ENCODE measurements around the gene N4BP2. TPM values are rescaled to one million over a fixed set of nuclear protein-coding genes. Genes with fewer than 3 reads are reported as not detected.
"Not testable (repeated sequence)": the region's sequence is repeated elsewhere in the genome, so short reads cannot be mapped to it uniquely, and the experiment has no call there.

N4BP2 gene
- total RNA-seq: 29.8 TPM

DNA sequence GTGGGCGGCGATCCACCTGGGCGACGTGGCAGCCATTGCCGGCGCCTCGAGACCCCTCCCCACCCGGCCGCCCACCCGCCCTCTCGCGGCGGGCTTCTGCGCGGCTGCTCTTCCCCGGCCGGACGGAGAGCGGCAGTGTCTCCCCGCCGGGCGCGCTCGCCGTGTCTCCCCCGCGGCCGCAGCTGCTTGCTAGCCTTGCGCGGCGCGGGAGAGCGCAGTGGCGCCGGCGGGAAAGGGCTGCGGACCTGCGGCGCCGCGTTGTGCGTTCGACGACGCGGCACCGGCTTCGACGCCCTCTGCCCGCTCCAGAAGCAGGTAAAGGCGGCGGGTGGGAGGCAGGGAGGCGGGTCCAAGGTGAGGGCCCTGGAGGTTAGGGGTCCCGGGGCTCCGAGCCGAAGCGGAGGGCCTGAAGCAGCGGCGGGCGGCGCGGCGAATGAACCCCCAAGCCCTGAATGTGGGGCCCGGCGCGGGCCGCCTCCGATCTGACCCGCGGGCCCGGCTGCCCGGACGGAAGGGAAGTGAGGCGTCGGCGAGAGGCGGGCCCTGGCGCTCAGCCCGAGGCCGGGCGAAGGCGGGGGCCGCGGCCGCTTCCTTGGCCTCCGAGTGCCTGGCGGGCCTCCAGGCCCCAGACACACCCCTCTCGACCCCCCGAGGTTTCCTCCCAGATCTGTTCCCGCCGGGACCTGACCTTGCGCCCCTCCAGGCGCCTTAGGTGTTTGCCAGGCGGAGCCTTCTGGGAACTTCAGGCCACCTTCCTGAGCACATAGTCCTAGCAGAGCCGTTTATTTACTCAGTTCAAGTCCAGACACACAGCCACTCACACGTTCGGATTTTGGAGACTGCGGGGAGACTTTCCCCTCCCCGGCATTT, at the start of gene N4BP2:
Gene N4BP2 (plus strand): TSS at position 135 of the 870 bp plus-strand sequence. CDS start 40,491 bp downstream, outside the sequence.
- peak; percentile 77 for DNase-seq

DNA sequence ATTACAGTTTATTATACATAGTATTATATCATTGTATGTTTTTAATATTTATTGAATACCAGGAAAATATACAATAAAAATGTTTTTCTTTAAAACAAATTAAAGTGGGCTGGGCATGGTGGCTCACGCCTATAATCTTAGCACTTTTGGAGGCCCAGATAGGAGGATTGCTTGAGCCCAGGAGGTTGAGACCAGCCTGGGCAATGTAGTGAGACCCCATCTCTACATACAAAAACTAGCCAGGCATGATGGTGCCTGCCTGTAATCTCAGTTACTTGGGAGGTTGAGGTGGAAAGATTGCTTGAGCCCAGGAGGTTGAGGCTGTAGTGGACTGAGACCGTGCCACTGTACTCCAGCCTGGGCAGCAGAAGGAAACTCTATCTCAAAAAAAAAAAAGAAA, 40.6 kb upstream of the N4BP2 start:
- no peak for DNase-seq

DNA sequence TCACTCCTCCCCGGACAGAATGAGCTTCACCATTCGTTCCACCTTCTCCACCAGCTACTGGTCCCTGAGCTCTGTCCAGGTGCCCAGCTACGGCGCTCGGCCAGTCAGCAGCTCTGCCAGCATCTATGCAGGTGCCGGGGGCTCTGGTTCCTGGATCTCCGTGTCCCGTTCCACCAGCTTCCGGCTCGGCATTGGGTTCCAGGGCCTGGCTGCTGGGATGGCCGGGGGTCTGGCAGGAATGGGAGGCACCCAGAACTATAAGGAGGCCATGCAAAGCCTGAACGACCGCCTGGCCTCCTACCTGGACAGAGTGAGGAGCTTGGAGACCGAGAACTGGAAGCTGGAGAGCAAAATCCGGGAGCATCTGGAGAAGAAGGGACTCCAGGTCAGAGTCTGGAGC, 36.4 kb upstream of the N4BP2 start:
- no peak for DNase-seq

DNA sequence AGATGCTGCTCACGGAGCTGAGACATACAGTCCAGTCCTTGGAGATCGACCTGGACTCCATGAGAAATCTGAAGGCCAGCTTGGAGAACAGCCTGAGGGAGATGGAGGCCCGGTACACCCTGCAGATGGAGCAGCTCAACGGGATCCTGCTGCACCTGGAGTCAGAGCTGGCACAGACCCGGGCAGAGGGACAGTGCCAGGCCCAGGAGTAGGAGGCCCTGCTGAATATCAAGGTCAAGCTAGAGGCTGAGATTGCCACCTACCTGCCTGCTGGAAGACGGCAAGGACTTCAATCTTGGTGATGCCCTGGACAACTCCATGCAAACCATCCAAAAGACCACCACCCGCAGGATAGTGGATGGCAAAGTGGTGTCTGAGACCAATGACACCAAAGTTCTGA, 35.5 kb upstream of the N4BP2 start:
- not testable (repeated sequence) for DNase-seq

DNA sequence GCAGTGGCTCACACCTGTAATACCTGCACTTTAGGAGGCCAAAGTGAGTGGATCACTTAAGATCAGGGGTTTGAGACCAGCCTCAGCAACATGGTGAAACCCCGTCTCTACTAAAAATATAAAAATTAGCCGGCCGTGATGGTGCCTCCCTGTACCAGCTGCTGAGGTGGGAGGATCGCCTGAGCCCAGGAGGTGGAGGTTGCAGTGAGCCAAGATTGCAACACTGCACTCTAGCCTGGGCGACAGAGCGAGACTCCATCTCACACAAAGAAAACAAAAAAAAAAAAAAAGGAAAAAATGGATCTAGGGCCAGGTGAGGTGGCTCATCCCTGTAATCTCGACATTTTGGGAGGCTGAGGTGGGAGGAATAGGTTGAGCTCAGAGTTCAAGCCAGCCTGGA, 32.6 kb upstream of the N4BP2 start:
- DNase-seq: not testable (repeated sequence)

DNA sequence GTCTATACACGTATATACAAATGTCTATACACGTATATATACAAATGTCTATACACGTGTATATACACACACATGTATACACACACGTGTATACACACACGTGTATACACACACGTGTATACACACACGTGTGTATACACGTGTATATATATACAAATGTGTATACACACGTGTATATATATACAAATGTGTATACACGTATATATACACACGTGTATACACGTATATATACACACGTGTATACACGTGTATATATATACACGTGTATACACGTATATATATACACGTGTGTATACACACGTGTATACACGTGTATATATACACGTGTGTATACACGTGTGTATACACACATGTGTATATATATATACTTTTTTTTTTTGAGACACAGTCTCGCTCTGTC, 23.9 kb upstream of the N4BP2 start:
- DNase-seq: no peak

DNA sequence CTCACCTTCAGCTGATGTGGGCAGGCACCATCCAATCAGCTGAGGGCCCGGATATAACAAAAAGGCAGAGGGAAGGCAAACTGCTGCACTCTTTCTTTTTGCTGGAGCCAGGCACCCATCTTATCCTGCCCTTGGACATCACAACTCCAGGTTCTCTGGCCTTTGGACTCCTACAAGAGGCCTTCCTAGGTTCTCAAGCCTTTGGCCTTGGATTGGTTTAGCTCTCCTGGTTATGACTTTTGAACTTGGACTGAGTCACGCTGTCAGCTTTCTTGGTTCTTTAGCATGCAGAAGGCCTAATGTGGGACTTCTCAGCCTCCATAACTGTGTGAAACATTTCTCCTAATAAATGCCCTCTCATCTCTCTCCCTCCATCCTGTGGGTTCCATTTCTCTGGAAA, 23.0 kb upstream of the N4BP2 start:
- no peak for DNase-seq

DNA sequence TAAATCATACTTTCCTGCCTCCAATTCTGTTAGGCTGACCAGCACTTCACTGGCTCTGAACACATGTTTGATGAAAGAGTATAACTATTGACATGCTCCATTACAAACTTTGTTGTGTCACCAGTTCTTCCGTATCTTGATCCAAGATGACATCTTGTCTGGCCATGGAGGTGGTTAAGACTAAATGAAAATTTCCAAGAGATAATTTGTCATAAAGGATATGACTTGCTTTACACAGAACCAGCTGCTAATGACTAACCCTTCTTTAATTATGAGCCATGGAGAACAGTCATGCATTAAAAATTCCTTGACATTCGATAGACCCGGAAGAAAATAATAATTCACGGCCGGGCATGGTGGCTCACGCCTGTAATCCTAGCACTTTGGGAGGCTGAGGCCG, 17.7 kb upstream of the N4BP2 start:
- no peak for DNase-seq

DNA sequence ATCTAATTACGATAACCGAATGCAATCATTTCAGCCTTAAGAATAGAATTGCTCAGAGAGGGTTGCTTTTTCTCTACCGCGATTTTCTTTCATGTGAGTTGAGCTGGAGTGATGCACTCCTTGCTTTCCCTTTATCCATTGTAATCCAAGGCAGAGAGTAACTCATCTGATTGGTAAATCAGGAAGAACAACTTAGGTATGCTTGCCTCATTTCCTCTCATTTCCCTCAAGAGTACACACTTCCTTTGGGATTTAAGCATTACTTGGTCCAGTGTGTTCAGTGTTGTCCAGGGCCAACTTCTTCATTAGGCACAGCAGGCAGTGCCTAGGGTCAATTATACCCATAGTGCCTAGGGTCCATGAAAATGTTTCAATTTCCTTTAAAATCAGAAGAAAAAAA, 15.7 kb upstream of the N4BP2 start:
- DNase-seq: no peak

DNA sequence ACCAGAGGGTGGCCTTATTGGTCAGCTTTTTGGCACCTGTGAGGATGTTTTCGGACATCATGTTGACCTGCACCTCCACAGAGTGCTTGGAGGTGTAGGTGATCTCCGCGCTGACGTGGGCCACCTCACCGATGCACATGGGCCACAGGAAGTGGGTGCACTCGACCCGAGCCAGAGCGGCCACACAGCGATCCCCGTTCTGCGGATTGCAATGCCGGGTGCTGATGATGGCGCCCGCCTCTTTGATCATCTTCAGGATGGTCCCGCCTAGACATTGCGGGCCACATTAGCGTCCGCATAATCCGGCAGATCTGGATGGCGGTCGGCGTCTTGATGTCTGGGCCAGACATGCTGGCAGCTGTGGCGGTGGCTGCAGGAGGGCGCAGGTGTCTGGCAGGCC, 12.9 kb upstream of the N4BP2 start:
- DNase-seq: no peak

DNA sequence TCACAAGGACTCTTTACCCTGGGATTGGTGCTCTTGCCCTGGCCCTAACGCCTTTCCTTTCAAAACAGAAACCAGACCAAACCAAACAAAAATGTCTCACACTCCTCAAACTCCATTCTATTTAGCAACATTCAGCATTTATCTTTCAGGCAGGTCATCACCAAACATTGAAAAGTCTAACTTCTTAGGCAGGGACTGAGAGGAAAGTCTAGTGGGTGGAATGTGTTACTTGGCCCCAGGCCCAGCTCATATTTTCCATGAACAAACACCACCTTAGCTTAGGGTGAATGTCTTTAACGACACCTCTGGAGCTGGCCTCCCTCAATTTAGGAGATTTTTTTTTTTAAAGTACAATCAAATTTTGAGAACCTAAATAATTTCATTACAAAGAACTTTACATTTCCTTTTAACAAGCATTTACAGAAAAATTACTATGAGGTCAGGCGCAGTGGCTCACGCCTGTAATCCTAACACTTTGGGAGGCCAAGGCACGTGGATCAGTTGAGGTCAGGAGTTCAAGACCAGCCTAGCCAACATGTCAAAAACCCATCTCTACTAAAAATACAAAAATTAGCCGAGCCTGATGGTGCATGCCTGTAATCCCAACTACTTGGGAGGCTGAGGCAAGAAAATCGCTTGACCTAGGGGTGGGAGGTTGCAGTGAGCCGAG, 10.2 kb upstream of the N4BP2 start:
- no peak for DNase-seq

DNA sequence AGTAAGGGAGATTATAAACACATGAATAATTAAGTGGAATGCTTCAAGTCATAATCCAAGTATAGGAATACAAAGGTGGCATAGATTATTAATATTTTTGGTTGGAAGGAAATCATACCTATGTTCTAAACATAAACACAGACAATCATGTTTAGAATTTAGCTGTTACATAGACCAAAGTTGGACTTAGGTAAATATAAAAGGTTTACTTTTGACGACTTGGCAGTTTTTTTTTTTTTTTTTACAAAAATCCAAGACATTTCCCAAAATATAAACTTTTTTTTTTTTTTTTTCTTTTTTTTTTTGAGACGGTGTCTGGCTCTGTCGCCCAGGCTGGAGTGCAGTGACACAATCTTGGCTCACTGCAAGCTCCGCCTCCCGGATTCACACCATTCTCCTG, 3.5 kb upstream of the N4BP2 start:
- DNase-seq: no peak

DNA sequence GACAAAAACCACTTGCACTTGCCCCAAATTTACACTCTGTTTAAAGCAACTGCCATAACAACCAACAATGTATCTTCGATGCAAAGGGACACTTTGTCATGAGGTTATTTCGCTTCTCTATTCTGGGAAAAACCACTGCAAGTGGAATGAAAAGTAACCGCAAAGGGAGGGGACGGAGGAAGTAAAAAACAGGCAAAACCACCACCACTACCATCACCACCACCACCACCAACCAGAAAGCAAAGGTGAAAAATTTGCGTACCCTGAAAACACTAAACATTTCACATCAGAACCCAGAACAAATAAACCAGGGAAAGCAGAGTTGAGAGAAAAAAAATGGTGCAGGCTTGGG, 1.2 kb upstream of the N4BP2 start:
- DNase-seq: peak; percentile 83

DNA sequence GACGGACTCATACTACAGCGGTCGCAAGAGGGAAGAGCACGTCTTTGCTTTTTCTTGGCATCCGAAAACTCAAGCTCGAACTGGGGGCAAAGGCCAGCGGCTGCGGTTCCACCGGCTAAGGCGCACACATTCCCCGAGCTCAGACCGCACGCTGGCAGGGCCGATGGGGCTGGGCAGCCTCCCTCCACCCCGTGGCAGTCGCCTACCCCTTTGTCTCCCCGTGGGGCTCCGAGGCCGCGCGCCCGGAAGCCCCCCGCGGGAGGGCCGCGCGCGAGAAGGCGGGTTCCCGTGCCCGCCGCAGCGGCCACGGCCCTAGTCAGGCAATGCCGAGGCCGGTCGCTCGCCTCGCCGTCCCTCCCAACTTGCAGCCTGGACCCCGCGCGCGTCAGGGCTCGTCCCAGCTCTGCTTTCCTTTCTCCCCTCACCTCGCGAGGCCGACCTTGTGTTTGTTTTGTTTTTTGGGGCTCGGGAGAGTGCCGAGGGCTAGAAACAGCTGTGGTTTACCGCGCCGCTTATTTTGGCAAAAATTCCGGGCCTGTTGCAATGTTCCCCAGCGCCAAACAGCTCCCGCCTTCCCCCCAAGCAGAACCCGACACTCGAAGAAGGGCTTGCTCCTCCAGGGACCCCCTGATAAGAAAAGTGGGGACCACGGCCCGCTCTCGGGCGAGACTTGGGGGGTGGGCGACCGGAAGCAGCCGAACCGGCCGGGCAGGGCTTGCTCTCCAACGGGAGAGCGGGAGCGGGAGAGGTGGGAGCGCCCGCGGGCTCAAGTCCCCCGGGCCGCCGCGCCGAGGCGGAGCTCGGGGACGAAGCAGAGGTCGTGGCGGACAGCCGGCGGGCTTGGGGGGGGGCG, 561 bp upstream of the N4BP2 start:
- peak; percentile 83 for DNase-seq

DNA sequence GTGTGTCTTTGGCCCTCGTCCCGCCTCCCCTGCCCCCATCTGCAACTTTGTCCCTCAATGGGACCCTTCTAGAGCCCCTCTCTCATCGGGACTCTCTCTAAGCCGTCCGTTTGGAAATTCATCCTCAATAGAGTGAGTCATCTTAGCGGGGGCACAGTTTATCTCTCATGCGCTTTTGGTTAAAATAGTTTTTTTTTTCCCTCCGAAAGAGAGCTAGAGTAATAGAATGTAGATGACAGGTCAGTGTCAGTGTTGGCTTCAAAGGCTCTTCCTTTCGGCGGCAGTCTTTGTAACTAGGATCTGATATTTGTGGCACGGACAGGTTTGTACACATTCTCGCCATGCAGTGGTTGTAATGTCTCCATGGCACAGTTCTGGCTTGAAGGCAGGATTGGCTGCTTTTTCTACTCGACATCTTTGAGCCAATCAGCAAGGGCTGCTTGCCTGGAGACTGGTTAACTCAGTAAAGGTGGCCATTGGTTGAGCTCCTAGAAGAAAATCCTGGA, 989 bp downstream of the N4BP2 start:
- peak; percentile 95 for DNase-seq

DNA sequence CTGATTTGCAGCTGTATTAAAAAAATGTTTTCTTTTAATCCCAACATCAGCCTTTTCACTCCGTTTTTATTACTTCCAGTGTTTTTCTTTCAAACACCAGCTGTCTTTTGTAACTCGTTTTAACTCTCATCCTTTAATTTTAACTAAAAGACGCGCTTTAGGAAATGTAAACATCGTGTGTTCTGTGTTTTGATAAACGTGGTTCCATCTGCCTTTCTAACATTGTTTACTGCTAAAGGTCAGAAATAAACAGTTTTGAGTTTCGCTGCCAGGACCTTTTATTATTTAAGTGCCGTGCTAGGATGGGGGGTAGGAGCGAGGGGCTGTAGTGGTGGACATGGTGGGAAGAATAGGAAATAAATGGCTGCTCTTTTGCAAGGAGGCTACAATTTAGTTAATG, 1.5 kb downstream of the N4BP2 start:
- DNase-seq: no peak

DNA sequence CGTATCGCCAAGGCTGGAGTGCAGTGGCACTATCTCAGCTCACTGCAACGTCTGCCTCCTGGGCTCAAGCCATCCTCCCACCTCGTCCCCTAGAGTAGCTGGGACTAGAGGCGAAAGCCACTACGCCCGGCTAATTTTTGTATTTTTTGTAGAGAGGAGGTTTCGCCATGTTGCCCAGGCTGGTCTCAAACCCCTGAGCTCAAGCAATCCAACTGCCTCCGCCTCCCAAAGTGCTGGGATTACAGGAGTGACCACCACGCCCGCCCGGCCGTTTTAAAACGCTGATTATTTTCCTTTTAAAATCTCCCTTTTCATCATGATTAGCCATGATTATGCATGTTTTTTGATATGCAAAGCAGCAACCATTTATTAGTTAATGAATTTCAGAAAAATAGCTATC, 2.2 kb downstream of the N4BP2 start:
- DNase-seq: no peak

DNA sequence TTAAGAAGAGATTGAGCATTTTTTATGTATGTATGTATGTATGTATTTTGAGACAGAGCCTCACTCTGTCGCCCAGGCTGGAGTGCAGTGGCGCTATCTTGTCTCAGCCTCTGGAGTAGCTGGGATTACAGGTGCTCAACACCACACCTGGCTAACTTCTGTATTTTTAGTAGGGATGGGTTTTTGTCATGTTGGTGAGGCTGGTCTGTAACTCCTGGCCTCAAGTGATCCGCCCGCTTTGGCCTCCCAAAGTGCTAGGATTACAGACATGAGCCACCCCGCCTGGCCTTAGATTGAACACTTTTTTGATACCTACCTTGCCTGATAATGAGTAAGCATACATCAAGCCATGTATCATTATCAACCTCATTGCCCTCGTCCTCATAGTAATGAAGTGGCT, 2.7 kb downstream of the N4BP2 start:
- no peak for DNase-seq

DNA sequence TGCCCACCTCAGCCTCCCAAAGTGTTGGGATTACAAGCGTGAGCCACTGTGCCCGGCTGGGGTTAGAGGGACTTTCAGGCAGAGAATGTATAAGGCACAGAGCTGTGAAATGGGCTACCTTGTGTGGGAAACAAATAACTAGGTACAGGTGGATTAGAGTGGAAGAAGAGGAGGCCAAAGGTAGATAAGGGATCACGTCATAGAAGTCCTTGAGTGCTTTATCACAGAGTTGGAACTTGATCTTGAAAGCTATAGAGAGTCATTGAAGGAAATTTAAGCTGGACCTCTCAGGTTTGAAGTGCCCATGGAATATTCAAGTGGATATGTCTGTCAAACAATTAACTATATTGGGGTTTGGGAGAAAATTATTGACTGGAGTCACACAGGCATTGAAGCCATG, 8.4 kb downstream of the N4BP2 start:
- DNase-seq: no peak

DNA sequence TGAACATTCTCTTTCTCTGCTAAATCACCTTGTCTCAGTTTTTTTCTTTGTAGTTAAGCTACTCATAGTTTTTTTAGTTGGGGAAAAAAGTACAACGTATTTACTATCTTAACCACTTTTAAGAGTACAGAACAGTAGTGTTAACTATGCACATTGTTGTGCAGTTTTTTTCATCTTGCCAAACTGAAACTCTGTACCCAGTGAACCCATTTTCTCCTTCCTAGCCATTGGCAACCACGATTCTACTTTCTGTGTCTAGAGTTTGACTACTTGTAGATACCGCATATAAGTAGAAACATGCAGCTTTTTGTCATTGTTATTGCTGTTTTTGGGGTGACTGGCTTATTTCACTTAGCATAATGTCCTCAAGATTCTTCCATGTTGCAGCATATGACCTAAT, 10.0 kb downstream of the N4BP2 start:
- DNase-seq: no peak

DNA sequence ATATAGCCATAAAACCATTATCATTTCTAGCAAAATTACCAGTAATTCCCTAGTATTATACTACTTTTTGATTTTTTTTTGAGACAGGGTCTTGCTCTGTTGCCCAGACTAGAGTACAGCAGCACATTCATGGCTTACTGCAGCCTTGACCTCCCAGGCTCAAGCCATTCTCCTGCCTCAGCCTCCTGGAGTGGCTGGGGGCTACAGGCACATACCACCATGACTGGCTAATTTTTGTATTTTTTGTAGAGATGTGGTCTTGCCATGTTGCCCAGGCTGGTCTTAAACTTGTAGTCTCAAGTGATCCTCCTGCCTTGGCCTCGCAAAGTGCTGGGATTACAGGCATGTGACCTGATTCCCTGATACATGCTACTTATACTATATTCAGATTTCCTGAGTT, 13.7 kb downstream of the N4BP2 start:
- no peak for DNase-seq

DNA sequence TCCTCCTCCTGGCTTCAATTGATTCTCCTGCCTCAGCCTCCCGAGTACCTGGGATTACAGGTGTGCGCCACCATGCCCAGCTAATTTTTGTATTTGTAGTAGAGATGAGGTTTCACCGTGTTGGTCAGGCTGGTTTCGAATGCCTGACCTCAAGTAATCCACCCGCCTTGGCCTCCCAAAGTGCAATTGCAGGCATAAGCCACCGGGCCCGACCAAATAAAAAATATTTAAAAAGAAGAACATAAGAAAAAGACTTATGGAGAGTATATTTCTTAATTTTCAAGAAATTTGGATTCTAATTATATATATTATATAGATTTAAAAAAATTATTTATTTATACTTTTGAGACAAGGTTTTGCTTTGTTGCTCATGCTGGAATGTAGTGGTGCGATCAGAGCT, 29.8 kb downstream of the N4BP2 start:
- DNase-seq: no peak

DNA sequence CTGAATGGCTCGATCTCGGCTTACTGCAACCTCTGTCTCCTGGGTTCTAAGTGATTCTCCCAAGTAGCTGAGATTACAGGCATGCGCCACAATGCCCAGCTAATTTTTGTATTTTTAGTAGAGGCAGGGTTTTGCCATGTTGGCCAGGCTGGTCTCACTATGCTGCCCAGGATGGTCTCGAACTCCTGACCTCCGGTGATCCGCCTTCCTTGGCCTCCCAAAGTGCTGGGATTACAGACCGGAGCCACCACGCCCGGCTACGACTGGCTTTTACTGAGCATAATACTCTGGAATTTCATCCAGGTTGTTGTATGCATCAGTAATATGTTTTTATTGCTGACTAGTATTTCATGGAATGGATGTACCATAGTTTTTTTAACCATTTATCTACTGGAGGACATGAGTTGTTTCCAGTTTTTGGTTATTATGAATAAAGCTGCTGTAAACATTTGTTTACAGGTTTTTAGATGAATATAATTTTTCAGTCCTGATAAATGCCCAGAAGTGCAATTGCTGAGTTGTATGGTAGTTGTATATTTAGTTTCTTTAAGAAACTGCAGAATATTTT, 31.2 kb downstream of the N4BP2 start:
- no peak for DNase-seq

Data from skin of body (tissue), 2 donors.